Measurements from ENCODE around the gene CD48.
A peak's percentile ranks its signal among the peaks of the same experiment; 100 is the strongest.

The CD48 gene

GRCh38 chr1:160685266-160685665 is 26.4 kb downstream of the CD48 start:
- no peak for TF ChIP-seq POLR2A (IDR thresholded peaks at IDR 0.05; ENCODE audit: low read depth, low read length)
- DNase-seq (ENCODE audit: insufficient read length, low spot score), result no peak
- FAIRE-seq, result no peak

DNA sequence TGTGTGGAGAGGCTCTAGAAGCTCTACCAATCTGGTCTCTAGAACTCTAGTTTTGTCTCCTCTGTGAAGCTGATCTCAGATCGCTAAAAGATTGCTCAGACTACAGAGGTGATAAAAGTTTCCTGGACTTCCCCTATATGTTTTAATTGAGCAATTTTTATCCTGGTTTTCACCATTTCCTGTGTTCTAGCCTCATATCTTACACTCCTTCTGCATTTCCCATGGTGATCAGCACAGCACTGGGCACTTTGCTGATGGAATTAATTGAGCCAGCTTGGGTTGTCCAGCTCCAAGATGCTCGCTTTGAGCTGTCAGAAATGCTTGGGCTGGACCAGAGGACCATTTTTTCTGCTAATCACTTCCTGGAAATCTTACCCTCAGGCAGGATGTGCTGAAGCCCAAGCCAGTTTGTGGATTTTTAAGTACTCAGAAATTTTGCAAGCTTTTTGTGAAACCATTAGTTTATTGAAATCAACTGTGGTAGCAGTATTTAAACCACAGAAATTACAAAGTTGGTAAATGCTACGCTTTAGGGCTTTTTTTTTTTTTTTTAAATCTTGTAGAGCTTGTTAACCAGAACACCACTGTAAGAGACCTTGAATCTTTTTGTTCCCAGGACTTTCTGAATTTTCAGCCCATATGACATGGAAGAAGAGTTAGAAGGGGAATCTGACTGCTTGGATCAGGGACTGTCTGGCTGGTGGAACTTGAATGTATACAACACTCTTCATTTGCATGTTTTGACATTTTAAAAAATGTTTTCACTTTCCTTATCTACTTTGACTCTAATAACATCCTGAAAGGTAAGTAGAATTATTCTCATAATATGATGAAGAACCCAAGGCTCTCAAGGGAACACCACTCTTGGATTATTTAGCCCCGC is 28.4 kb downstream of the CD48 start:
- FAIRE-seq (no peak), DNase-seq (ENCODE audit: insufficient read length, low spot score) (no peak)
- no peak for TF ChIP-seq POLR2A (IDR thresholded peaks at IDR 0.05; ENCODE audit: low read depth, low read length)

GRCh38 chr1:160681891-160682140 is 29.8 kb downstream of the CD48 start:
- no peak for FAIRE-seq
- DNase-seq (ENCODE audit: insufficient read length, low spot score), result no peak
- TF ChIP-seq POLR2A (IDR thresholded peaks at IDR 0.05; ENCODE audit: low read depth, low read length), result no peak

DNA sequence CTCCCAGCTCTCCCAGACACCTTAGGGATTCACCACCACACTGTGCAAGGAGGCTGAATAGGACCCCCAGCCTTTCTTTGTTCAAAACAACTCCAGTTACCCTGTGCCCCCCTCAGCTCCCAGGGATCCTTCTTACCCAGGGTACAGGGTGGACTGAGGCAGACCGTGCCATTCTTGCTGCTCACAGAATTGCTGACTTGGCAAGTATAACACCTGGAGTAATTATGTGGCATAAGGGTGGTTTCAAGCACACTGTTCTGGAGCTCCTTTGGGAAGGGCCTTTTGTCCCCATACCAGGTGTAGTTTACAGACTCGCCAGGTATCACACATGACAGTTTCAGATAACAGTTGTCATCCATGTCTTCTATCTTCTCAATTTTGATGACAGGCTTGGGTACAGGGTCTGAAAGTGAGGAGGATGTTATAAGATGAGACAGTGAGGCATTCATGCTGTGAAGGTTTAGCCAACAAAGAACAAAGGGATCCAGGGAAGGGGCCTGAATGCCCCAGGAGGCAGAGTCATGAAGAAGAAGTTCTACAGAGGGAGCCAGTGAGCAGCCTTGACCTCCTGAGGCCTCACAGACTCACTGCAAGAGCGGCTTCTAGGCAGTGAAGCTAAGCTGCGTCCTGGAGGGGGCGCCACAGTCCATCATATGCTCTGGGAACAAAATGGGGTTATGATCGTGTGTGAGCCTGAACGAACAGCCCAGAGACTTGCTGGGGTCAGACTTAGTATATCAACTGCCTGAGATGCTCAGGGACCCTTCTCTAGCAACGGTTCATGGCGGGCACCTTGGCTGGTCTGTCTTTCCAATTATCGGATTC is 30.3 kb downstream of the CD48 start:
- TF ChIP-seq POLR2A (IDR thresholded peaks at IDR 0.05; ENCODE audit: low read depth, low read length), result no peak
- DNase-seq (ENCODE audit: insufficient read length, low spot score), result peak; percentile 73
- no peak for FAIRE-seq

GRCh38 chr1:160680399-160680798 is 31.2 kb downstream of the CD48 start:
- TF ChIP-seq POLR2A (IDR thresholded peaks at IDR 0.05; ENCODE audit: low read depth, low read length), result no peak
- FAIRE-seq (no peak), DNase-seq (ENCODE audit: insufficient read length, low spot score) (no peak)

DNA sequence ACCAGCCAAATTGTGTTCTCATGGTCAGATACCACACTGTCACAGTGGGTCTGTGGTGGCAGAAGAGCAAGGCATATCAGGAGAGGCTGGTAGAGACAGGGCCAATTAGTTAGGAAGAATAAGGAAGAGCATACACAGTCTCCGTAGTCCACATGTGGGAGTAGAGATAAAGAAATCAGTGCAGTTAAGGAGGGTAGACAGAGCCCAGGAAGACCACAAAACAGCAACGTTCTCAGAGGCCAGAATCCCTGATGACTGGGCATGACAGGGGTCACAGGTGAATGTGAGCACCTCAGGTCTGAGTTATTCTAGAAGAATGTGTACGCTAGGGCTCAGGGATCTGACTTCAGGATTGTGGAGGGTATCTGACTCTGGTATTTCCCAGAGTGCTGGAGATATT is 31.7 kb downstream of the CD48 start:
- TF ChIP-seq POLR2A (IDR thresholded peaks at IDR 0.05; ENCODE audit: low read depth, low read length), result no peak
- FAIRE-seq (no peak), DNase-seq (ENCODE audit: insufficient read length, low spot score) (no peak)

DNA sequence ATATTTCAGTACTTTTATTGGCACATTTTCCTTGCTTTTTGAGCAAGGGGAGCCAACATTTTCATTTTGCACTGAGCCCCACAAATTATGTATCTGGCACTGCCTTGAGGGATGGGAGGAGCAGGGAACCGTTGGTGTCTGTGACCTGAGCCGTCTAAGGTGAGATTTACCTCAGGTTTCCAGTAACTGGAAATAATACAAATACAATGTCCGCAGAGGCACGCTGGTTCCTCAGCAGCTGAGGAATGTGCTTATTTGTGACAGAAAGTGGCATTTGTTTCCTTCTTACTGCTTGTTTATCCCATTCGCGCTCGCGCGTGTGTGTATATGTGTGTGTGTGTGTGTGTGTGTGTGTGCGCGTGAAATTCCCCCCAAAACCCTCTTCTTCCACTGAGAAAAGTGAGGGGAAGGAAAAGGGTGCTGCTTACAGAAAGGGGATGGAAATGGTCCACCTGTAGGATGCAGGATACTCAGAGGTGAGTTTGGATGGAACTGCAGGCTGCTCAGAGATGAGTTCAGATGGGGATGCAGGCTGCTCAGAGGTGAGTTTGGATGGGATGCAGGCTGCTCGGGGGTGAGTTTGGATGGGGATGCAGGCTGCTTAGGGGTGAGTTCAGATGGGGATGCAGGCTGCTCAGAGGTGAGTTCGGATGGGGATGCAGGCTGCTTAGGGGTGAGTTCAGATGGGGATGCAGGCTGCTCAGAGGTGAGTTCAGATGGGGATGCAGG is 34.6 kb downstream of the CD48 start:
- FAIRE-seq (no peak), DNase-seq (ENCODE audit: insufficient read length, low spot score) (no peak)
- no peak for TF ChIP-seq POLR2A (IDR thresholded peaks at IDR 0.05; ENCODE audit: low read depth, low read length)

DNA sequence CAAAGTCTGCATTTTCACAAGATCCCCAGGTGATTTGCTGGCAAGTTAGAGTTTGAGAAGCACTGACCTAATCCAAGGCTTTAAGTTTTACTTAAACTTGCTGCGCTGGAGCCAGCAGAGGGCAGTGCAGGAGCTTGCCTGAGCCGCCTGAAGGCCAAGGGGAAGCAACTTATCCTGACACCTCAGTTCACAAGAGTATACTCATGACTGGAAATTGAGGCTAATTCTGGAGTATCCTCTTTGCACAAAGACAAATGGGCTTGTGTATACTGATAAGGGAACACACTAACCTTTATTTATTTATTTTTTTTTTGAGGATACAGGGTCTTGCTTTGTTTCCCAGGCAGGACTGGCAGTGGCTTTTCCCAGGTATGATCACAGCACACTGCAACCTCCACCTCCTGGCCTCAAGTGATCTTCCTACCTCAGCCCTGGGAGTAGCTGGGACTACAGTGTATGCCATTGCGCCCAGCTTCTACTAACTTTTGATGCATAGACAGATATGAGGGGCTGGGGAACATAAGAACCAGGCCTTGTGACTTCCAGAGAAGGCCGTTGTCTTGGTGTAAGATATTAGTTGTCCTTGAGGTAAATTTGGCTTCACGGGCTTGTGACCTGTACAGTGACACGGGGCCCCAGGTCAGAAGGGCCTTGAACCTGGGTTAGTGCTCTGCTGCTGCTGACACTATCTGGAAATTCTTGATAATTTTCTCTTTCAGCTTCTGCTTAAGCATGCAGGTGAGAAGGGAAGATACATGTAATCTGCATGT is 35.8 kb downstream of the CD48 start:
- TF ChIP-seq POLR2A (IDR thresholded peaks at IDR 0.05; ENCODE audit: low read depth, low read length), result no peak
- peak; percentile 55 for DNase-seq (ENCODE audit: insufficient read length, low spot score)

GRCh38 chr1:160674415-160674814 is 37.2 kb downstream of the CD48 start:
- no peak for TF ChIP-seq POLR2A (IDR thresholded peaks at IDR 0.05; ENCODE audit: low read depth, low read length)
- FAIRE-seq (no peak), DNase-seq (ENCODE audit: insufficient read length, low spot score) (no peak)

More for the DNA sequence above, 35.8 kb downstream of the CD48 start:
- FAIRE-seq, result no peak

DNA sequence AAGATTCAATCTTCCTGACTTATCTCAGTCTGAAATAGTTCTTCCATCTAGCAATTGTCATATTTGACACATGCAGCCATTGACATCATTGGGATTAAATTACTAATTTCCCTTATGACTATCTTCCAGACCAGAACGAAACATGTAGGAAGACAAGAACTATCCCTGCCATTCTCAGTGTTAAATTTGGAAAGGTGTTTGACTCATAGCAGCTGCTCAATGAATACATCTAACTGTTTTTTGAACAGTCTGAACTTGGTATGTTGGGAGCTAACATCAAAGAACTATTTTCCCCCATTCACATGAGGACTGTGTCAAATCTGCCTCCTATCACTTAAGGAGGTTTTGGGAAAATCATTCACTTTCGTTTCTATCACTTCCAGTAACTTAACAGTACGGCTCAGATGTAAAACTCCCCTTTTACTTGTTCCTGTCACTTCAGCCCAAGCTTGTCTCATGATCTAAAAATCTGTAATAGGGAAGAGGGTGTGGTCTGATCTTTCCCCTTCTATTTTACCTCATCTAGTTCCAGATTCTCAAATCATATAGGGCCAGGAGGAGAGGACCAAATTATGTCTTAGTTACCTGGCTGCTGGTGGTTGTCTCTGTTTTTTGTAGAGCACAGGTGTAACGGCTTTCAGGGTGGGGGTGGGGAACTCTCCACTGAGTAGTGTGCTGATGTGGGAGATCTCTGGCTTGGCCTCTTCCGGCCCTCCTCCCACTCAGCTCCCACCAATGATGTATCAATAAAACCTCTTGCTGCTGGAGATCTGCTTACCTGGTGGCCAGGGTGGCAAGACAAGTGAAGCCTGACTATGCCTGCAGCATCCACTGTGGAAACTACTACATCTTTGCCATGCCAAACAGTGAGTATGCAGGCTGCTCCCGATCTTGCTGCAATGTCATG is 38.6 kb downstream of the CD48 start:
- no peak for TF ChIP-seq POLR2A (IDR thresholded peaks at IDR 0.05; ENCODE audit: low read depth, low read length)
- no peak for FAIRE-seq
- no peak for DNase-seq (ENCODE audit: insufficient read length, low spot score)

- no peak for TF ChIP-seq POLR2A (IDR thresholded peaks at IDR 0.05; ENCODE audit: low read depth, low read length)
- DNase-seq (ENCODE audit: insufficient read length, low spot score), result no peak
- no peak for FAIRE-seq
Observed at GRCh38 chr1:160671603-160672517, 39.8 kb downstream of the CD48 start.

GRCh38 chr1:160670701-160671100 is 40.9 kb downstream of the CD48 start:
- no peak for FAIRE-seq
- no peak for DNase-seq (ENCODE audit: insufficient read length, low spot score)

More at GRCh38 chr1:160670701-160671100, 40.9 kb downstream of the CD48 start:
- no peak for TF ChIP-seq POLR2A (IDR thresholded peaks at IDR 0.05; ENCODE audit: low read depth, low read length)

Measured in H54 (cell line).